GM12865 (cell line): ENCODE results near the gene STIM2.
A peak's percentile ranks its signal among the peaks of the same experiment; 100 is the strongest.

Experiments
- DNase-seq: peaks from one replicate; pipeline ENCODE4 v3.0.0; 2010; ENCODE audit warnings: low read depth
- H3K4me3 ChIP-seq: 2 replicates; pipeline ENCODE4 v1.5.1; 2011; ENCODE audit warnings: mild to moderate bottlenecking, low read depth, low read length, control low read depth
- CTCF ChIP-seq: IDR thresholded peaks from 2 replicates; pipeline ENCODE4 v1.5.1; 2011; ENCODE audit warnings: low read length, control low read depth, low read depth, inconsistent platforms; ENCODE audit not compliant: insufficient read depth; ENCODE audit errors: missing control alignments

Gene STIM2

GRCh38 chr4:26936284-26937065, 75.8 kb downstream of the STIM2 start:
- no peak overlapping the region for H3K4me3 ChIP-seq
- no peak for TF ChIP-seq CTCF
- no peak for DNase-seq

GRCh38 chr4:26937139-26937538, 76.5 kb downstream of the STIM2 start:
- no peak overlapping the region for H3K4me3 ChIP-seq
- peak; percentile 21 for DNase-seq
- TF ChIP-seq CTCF: no peak

- no peak for TF ChIP-seq CTCF
- no peak overlapping the region for H3K4me3 ChIP-seq
- no peak for DNase-seq
Observed at GRCh38 chr4:26937567-26937966, 76.9 kb downstream of the STIM2 start.

GRCh38 chr4:26938516-26938915, 77.9 kb downstream of the STIM2 start:
- DNase-seq: no peak
- TF ChIP-seq CTCF: no peak
- H3K4me3 ChIP-seq: no peak overlapping the region

- no peak overlapping the region for H3K4me3 ChIP-seq
- DNase-seq: no peak
- TF ChIP-seq CTCF: no peak
Observed at GRCh38 chr4:26941951-26942350, 81.3 kb downstream of the STIM2 start.

- DNase-seq: no peak
- no peak overlapping the region for H3K4me3 ChIP-seq
- no peak for TF ChIP-seq CTCF
Observed at GRCh38 chr4:26942871-26943270, 82.2 kb downstream of the STIM2 start.

GRCh38 chr4:26943391-26943790, 82.8 kb downstream of the STIM2 start:
- TF ChIP-seq CTCF: no peak
- no peak for DNase-seq
- H3K4me3 ChIP-seq: no peak overlapping the region
